ENCODE measurements around the gene ZC3H4.

The ZC3H4 gene

GRCh38 chr19:47109541-47110375 lies 3.8 kb downstream of the ZC3H4 start:
- TF ChIP-seq CTCF (IDR thresholded peaks at IDR 0.05; ENCODE audit: extremely low read depth, insufficient read depth, missing control alignments) = no peak
- in situ Hi-C loops (cut with MboI; ENCODE audit: low pct_unique_long_range_greater_than_20kb, low sequenced_read_pairs, unreplicated experiment) = no loop called here
- peak; percentile 11 for DNase-seq (ENCODE audit: low spot score)

- DNase-seq (ENCODE audit: low spot score) = no peak
- TF ChIP-seq CTCF (IDR thresholded peaks at IDR 0.05; ENCODE audit: extremely low read depth, insufficient read depth, missing control alignments) = no peak
- in situ Hi-C loops (cut with MboI; ENCODE audit: low pct_unique_long_range_greater_than_20kb, low sequenced_read_pairs, unreplicated experiment) = no loop called here
These were observed 4.4 kb downstream of the ZC3H4 start for GRCh38 chr19:47109177-47109540.

- no peak for DNase-seq (ENCODE audit: low spot score)
- TF ChIP-seq CTCF (IDR thresholded peaks at IDR 0.05; ENCODE audit: extremely low read depth, insufficient read depth, missing control alignments) = no peak
- in situ Hi-C loops (cut with MboI; ENCODE audit: low pct_unique_long_range_greater_than_20kb, low sequenced_read_pairs, unreplicated experiment) = no loop called here
These were observed 5.4 kb downstream of the ZC3H4 start for GRCh38 chr19:47107953-47108746.

- no peak for DNase-seq (ENCODE audit: low spot score)
- no peak for TF ChIP-seq CTCF (IDR thresholded peaks at IDR 0.05; ENCODE audit: extremely low read depth, insufficient read depth, missing control alignments)
- in situ Hi-C loops (cut with MboI; ENCODE audit: low pct_unique_long_range_greater_than_20kb, low sequenced_read_pairs, unreplicated experiment) = no loop called here
These were observed 6.2 kb downstream of the ZC3H4 start for GRCh38 chr19:47107202-47107952.

GRCh38 chr19:47106821-47107201 lies 6.8 kb downstream of the ZC3H4 start:
- no peak for DNase-seq (ENCODE audit: low spot score)
- in situ Hi-C loops (cut with MboI; ENCODE audit: low pct_unique_long_range_greater_than_20kb, low sequenced_read_pairs, unreplicated experiment) = no loop called here
- TF ChIP-seq CTCF (IDR thresholded peaks at IDR 0.05; ENCODE audit: extremely low read depth, insufficient read depth, missing control alignments) = no peak

- in situ Hi-C loops (cut with MboI; ENCODE audit: low pct_unique_long_range_greater_than_20kb, low sequenced_read_pairs, unreplicated experiment) = no loop called here
- DNase-seq (ENCODE audit: low spot score) = no peak
- TF ChIP-seq CTCF (IDR thresholded peaks at IDR 0.05; ENCODE audit: extremely low read depth, insufficient read depth, missing control alignments) = no peak
These were observed 7.7 kb downstream of the ZC3H4 start for GRCh38 chr19:47105874-47106273.
